SKM-1 (cell line): ENCODE data around the gene DNAAF6.
"Not testable (repeated sequence)": the region's sequence is repeated elsewhere in the genome, so short reads cannot be mapped to it uniquely, and the experiment has no call there.

Source experiments
- DNase-seq: peaks from one replicate; lab custom pipeline; 2025; ENCODE audit not compliant: unreplicated experiment; lab: John Stamatoyannopoulos, UW

The DNAAF6 gene

GRCh38 chrX:107205770-107206696 is at the start of gene DNAAF6, which contains the start of gene NUP62CL:
DNAAF6 (plus strand) TSS chrX:107206611; CDS start chrX:107212876, 6,265 bp downstream.
NUP62CL (minus strand) TSS chrX:107206433; CDS start chrX:107175146, 31,287 bp downstream.
- DNase-seq = no peak

- DNase-seq = not testable (repeated sequence)
Observed at GRCh38 chrX:107157618-107158017, 48.8 kb upstream of the DNAAF6 start.

- no peak for DNase-seq
Observed at GRCh38 chrX:107167163-107167921, 39.1 kb upstream of the DNAAF6 start.

GRCh38 chrX:107168257-107168656 is 38.2 kb upstream of the DNAAF6 start:
- no peak for DNase-seq

- no peak for DNase-seq
Observed at GRCh38 chrX:107168712-107169111, 37.7 kb upstream of the DNAAF6 start.

- DNase-seq = no peak
Observed at GRCh38 chrX:107171369-107172102, 34.9 kb upstream of the DNAAF6 start.

- DNase-seq = no peak
Observed at GRCh38 chrX:107197319-107197718, 9.1 kb upstream of the DNAAF6 start.

- DNase-seq = not testable (repeated sequence)
Observed at GRCh38 chrX:107198074-107198473, 8.3 kb upstream of the DNAAF6 start.

- no peak for DNase-seq
Observed at GRCh38 chrX:107199491-107199890, 6.9 kb upstream of the DNAAF6 start.

- DNase-seq = no peak
Observed at GRCh38 chrX:107204068-107204605, 2.3 kb upstream of the DNAAF6 start.

GRCh38 chrX:107206697-107207065 is 270 bp downstream of the DNAAF6 start:
- DNase-seq = no peak

GRCh38 chrX:107207089-107207488 is 678 bp downstream of the DNAAF6 start:
- no peak for DNase-seq

GRCh38 chrX:107207943-107208342 is 1.5 kb downstream of the DNAAF6 start:
- DNase-seq = no peak

GRCh38 chrX:107213477-107213876 is 7.1 kb downstream of the DNAAF6 start:
- no peak for DNase-seq

GRCh38 chrX:107226757-107227156 is 20.3 kb downstream of the DNAAF6 start:
- no peak for DNase-seq

- no peak for DNase-seq
Observed at GRCh38 chrX:107227780-107228485, 21.5 kb downstream of the DNAAF6 start.

GRCh38 chrX:107228486-107228819 is 22.0 kb downstream of the DNAAF6 start:
- no peak for DNase-seq

- no peak for DNase-seq
Observed at GRCh38 chrX:107272431-107272921, 66.1 kb downstream of the DNAAF6 start.

GRCh38 chrX:107273795-107274194 is 67.4 kb downstream of the DNAAF6 start:
- DNase-seq = no peak

GRCh38 chrX:107288676-107289075 is 82.3 kb downstream of the DNAAF6 start:
- no peak for DNase-seq
